Epithelial cell of esophagus (primary cell): ENCODE results near the gene PYGB.
A peak's percentile ranks its signal among the peaks of the same experiment; 100 is the strongest.

ENCODE experiments used
- DNase-seq: peaks from one replicate; pipeline ENCODE4 v3.0.0; 2010; ENCODE audit warnings: low read depth
- H3K4me3 ChIP-seq: 2 replicates; pipeline ENCODE4 v1.5.1; 2011; ENCODE audit warnings: mild to moderate bottlenecking, low read length, control low read depth
- TF ChIP-seq, protein P1 (sequence below): IDR thresholded peaks from 2 replicates; pipeline ENCODE4 v1.5.1; 2011; ENCODE audit warnings: low read depth, mild to moderate bottlenecking, low read length, control low read depth, inconsistent platforms; ENCODE audit not compliant: insufficient read depth; ENCODE audit errors: missing control alignments

The PYGB gene

DNA sequence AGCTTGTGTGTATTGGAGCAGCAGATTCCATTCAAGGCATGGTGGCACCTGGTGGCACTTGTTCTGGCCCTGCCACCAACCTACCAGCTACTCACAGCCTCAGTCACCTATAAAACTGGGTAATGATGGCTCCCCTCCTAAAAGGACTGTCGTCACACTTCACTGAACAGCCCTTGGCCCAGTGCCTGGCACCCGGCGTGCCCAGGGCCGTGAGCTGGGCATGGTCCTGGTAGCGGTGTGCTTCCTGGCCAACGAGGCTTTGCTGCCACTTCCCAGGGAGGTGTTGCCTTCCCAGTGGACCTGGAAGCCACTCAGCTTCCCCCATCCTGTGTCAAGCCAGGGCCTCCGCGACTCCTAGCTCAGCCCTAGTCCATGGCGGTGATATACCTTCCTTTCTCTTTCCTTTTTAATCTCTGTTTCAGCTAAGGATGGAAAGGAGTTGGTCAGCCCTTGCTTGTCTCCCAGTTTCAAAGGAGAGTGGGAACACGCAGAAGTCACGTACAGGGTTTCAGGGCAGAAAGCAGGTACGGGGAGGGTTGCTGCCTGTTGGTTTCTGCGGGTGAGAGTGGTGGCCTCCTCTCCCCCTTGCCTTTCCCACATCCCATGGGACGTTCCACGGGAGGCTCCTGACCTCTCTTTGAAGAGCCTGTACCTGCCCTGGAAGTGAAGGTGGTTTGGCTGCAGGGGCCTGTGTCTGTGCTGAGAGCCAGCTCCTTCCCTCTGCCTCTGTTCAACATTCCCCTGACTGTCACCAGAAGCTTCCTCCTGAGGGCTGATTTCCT, 26.9 kb upstream of the PYGB start:
- TF ChIP-seq, protein P1, sequence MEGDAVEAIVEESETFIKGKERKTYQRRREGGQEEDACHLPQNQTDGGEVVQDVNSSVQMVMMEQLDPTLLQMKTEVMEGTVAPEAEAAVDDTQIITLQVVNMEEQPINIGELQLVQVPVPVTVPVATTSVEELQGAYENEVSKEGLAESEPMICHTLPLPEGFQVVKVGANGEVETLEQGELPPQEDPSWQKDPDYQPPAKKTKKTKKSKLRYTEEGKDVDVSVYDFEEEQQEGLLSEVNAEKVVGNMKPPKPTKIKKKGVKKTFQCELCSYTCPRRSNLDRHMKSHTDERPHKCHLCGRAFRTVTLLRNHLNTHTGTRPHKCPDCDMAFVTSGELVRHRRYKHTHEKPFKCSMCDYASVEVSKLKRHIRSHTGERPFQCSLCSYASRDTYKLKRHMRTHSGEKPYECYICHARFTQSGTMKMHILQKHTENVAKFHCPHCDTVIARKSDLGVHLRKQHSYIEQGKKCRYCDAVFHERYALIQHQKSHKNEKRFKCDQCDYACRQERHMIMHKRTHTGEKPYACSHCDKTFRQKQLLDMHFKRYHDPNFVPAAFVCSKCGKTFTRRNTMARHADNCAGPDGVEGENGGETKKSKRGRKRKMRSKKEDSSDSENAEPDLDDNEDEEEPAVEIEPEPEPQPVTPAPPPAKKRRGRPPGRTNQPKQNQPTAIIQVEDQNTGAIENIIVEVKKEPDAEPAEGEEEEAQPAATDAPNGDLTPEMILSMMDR, result no peak
- no peak for DNase-seq
- H3K4me3 ChIP-seq, result no peak overlapping the region

DNA sequence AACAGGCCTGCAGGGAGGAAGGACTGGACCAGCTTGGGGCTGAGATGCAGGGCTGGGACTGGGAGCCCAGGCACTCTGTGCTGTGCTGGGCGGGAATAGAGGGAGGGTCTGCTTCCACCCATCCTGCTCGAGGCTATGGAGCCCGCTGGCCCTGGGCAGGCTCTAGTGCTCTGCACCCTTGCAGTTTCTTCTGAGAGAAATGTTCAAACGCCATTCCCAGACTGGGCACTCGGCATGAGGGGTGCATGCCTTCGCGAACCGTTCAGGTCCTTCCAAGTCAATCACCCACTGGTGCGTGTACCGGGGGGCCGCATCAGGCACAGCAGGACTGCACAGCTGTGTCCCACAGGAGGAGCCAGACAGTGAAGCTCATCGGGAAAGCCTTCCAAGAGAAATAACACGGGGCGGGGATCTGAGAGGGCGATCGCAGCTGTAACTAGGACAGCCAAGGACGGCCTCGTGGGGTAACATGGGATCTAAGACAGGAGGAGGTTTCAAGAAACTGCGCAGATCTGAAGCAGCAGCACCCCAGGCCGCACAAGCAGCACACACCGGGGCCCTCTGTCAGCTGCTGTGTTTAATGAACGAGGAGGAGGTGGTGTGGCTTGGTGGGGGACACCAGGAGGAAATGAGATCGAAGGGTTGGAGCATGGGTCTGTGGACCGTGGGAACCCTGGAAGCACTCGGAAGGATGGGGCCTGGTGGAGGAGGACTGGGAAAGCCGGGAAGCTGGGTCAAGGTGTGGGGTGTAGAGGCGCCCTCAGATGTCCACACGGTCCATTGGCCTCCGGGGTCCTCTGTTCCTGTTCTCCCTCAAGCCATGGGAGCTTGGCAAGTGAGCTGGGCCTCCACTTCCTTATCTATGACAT, 26.1 kb upstream of the PYGB start:
- DNase-seq, result no peak
- TF ChIP-seq, protein P1, result no peak
- no peak overlapping the region for H3K4me3 ChIP-seq

DNA sequence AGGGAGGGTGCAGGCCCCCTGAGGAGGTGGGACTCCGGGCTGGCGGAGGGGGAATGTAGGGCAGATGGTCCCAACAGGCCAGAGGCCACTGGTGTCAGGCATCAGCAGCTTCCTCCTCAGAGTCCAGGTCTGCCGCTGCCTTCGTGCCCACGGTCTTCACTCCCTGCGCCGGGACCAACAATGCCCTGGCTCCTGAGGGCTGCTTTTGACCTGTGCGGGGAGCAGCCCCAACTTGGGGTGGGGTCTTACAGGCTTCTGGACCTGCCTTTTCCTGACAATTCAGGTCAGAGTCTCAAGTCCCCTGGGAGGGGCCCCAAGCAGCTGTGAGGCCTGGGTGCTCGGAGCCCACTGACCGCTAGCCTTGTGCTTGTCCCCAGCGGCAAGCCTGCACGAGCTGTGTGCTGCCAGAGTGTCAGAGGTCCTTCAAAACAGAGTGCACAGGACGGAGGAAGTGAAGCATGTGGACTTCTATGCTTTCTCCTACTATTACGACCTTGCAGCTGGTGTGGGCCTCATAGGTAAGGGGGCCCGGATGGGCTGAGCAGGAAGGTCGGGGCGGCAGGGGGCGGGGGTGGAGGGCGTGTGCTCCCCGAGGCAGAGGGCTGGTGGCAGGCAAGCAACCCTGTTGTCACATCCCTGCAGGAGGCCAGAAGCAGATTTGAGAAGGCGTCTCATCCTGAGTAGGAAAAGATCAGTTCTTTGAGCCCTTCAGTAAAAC, 25.3 kb upstream of the PYGB start:
- DNase-seq, result no peak
- H3K4me3 ChIP-seq, result no peak overlapping the region
- TF ChIP-seq, protein P1, result no peak

DNA sequence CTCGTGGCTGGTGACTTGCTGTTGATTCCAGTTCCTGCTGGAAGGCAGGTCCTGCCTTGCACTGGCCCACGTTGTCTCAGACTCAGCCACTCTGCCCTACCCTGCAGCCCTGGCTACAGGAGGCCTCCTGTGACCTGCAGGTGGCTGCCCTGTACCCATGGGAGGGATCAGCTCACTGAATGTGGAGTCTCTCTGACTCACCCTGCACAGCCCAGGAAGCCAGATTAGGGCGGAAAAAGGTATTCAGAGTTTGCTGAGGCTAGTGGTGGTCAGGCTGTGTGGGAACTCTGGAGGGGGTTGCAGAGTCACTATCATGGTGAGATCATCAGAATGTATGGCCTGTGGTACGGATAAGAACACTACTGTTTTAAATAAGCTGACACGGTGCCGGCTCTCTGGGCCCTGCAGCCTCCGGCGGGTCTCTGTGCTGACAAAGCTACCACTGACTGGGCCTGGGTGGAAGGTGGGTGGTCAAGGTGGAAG, 24.7 kb upstream of the PYGB start:
- no peak overlapping the region for H3K4me3 ChIP-seq
- DNase-seq, result peak; percentile 91
- TF ChIP-seq, protein P1, result peak; percentile 16

DNA sequence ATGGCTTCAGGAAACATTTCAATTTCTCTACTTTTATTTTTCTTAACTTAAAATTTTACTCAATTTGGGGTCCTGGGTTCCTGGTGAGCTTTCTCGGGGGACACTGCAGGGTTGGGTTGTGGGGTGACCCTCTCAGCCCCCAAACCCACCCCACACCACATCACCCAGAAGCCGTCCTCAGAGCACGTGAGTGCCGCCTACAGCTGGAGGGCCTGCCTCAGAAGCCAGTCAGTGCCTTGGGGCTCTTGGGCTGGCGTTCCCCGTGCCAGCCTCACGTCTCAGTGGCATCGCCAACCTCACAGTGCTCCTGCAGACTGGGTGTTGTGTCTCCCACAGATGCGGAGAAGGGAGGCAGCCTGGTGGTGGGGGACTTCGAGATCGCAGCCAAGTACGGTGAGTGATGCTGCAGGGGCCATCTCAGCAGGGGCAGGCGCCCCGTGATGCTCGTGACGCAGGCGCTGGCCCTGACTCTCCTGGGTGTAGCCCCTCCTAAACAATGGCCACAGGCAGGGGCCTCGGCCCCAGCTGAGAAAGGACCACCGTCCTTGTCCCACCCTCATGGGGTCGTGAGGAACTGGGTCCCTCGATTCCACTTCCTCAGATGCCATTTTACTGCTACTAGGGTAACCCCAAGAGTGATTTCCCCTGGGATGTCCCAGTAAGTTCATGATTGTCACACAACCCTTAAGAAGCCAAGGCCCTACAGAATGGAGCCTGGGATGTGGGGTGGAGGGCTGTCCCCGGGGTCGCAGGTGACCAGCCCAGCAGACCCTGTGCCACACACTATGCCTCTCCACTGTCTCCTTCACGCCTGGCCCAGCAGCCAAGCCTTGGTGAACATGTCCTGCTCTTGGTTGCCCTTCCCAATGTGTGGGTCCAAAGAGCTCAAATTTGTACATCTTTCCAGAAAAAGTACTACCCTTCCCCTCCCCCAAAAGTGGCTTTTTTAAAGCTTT, 23.8 kb upstream of the PYGB start:
- TF ChIP-seq, protein P1, result no peak
- H3K4me3 ChIP-seq, result no peak overlapping the region
- DNase-seq, result no peak

DNA sequence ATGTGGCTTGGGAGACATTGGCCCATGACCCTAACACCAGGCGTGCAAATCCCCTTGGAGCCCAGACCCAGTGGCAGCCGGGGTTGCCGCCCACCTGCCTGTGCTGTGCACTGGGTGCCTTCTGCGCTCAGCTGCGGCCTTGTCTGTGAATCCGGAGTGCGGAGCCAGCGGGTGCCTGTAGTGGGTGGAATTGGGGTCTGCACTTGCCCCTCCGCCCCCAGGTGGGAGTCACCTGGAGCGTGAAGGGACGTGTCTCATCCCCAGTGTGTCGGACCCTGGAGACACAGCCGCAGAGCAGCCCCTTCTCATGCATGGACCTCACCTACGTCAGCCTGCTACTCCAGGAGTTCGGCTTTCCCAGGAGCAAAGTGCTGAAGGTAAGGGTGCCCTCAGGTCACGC, 22.9 kb upstream of the PYGB start:
- TF ChIP-seq, protein P1, result no peak
- H3K4me3 ChIP-seq, result no peak overlapping the region
- DNase-seq, result no peak
